Mesendoderm (in vitro differentiated cells): Measurements from ENCODE around the gene SYNJ2.

Source experiments
- DNase-seq: peaks from one replicate; pipeline ENCODE4 v3.0.0; 2013
- H2AK5ac ChIP-seq: 2 replicates; pipeline ENCODE4 v1.6.1; 2013; ENCODE audit warnings: low read length, inconsistent platforms
- H2BK120ac ChIP-seq: 2 replicates; pipeline ENCODE4 v1.6.1; 2013; ENCODE audit warnings: low read depth, mild to moderate bottlenecking, low read length, moderate library complexity, mixed read lengths
- H2BK15ac ChIP-seq: replicated peaks from 2 replicates; pipeline ENCODE4 v1.6.1; 2013; ENCODE audit warnings: low read depth, mild to moderate bottlenecking, moderate library complexity
- H2BK5ac ChIP-seq: 2 replicates; pipeline ENCODE4 v1.6.1; 2013; ENCODE audit warnings: low read length, inconsistent platforms
- H3K18ac ChIP-seq: 2 replicates; pipeline ENCODE4 v1.6.1; 2013; ENCODE audit warnings: mild to moderate bottlenecking, low read length, mixed read lengths
- H3K23ac ChIP-seq: one replicate; pipeline ENCODE4 v1.6.1; 2013; ENCODE audit warnings: low read length
- H3K27ac ChIP-seq: 2 replicates; pipeline ENCODE4 v1.5.1; 2013; ENCODE audit warnings: low read depth, mild to moderate bottlenecking, inconsistent platforms, low read length, moderate library complexity
- H3K27me3 ChIP-seq: 2 replicates; pipeline ENCODE4 v1.6.1; 2013; ENCODE audit warnings: low read length, control low read depth, mild to moderate bottlenecking, inconsistent platforms; ENCODE audit not compliant: insufficient read depth, poor library complexity
- H3K36me3 ChIP-seq: 2 replicates; pipeline ENCODE4 v1.6.1; 2013; ENCODE audit warnings: low read length, inconsistent platforms; ENCODE audit not compliant: control insufficient read depth, insufficient read depth
- H3K4ac ChIP-seq: one replicate; pipeline ENCODE4 v1.6.1; 2013; ENCODE audit warnings: low read depth, mild to moderate bottlenecking, low read length, moderate library complexity
- H3K4me1 ChIP-seq: 2 replicates; pipeline ENCODE4 v1.6.1; 2013; ENCODE audit warnings: low read depth, low read length, inconsistent platforms; ENCODE audit not compliant: control insufficient read depth
- H3K4me2 ChIP-seq: 2 replicates; pipeline ENCODE4 v1.6.1; 2013; ENCODE audit warnings: low read length
- H3K4me3 ChIP-seq: 2 replicates; pipeline ENCODE4 v1.5.1; 2013; ENCODE audit warnings: mild to moderate bottlenecking, low read length
- H3K56ac ChIP-seq: one replicate; pipeline ENCODE4 v1.6.1; 2013; ENCODE audit warnings: low read length
- H3K79me1 ChIP-seq: 2 replicates; pipeline ENCODE4 v1.6.1; 2013; ENCODE audit warnings: low read length, inconsistent platforms
- H3K79me2 ChIP-seq: 2 replicates; pipeline ENCODE4 v1.6.1; 2013; ENCODE audit warnings: mild to moderate bottlenecking, low read length; ENCODE audit not compliant: control insufficient read depth, insufficient read depth
- H3K9ac ChIP-seq: 2 replicates; pipeline ENCODE4 v1.6.1; 2013; ENCODE audit warnings: low read length, inconsistent platforms
- H4K5ac ChIP-seq: one replicate; pipeline ENCODE4 v1.6.1; 2013; ENCODE audit warnings: low read length
- H4K8ac ChIP-seq: one replicate; pipeline ENCODE4 v1.6.1; 2013; ENCODE audit warnings: low read depth, mild to moderate bottlenecking, control low read depth, low read length, moderate library complexity
- WGBS: extraction: QIAGEN DNeasy Blood & Tissue Kit; methylation state at CpG from one replicate; pipeline ENCODE4 v1.1.7; 2013; ENCODE audit warnings: low lambda C conversion rate, missing lambda C conversion rate; ENCODE audit not compliant: insufficient coverage; ENCODE audit errors: extremely low coverage; 5-methylcytosine and 5-hydroxymethylcytosine counted together

SYNJ2 gene

GRCh38 chr6:158042245-158042798 lies 60.7 kb downstream of the SYNJ2 start:
- DNase-seq: peak; percentile 53
- Histone ChIP-seq H3K4ac (no peak overlapping the region), H3K23ac (no peak overlapping the region), H3K27me3 (no peaks in the 10 kb centered on the region), H3K4me2 (no peak overlapping the region), H3K36me3 (no peaks in the 10 kb centered on the region), H3K4me1 (peaks cover 3% of the 10 kb centered on the region), H4K5ac (no peak overlapping the region), H3K18ac (no peak overlapping the region), H2BK5ac (no peak overlapping the region), H3K79me1 (peaks cover 3% of the 10 kb centered on the region), H2BK120ac (no peak overlapping the region), H2BK15ac (no peak overlapping the region), H3K9ac (no peak overlapping the region), H2AK5ac (no peak overlapping the region), H4K8ac (no peak overlapping the region), H3K56ac (no peak overlapping the region), H3K4me3 (no peak overlapping the region), H3K27ac (no peak overlapping the region), H3K79me2 (no peaks in the 10 kb centered on the region)
- no CpG with 5 or more reads among the region's 16 CpGs for WGBS

- Histone ChIP-seq H2AK5ac (no peak overlapping the region), H3K27me3 (no peaks in the 10 kb centered on the region), H3K27ac (no peak overlapping the region), H3K4me3 (no peak overlapping the region), H3K79me2 (no peaks in the 10 kb centered on the region), H3K4me2 (no peak overlapping the region), H3K79me1 (peaks cover 3% of the 10 kb centered on the region), H4K8ac (no peak overlapping the region), H3K4ac (no peak overlapping the region), H3K36me3 (no peaks in the 10 kb centered on the region), H3K56ac (no peak overlapping the region), H2BK5ac (no peak overlapping the region), H2BK15ac (no peak overlapping the region), H2BK120ac (no peak overlapping the region), H4K5ac (no peak overlapping the region), H3K4me1 (peaks cover 3% of the 10 kb centered on the region), H3K23ac (no peak overlapping the region), H3K18ac (no peak overlapping the region), H3K9ac (no peak overlapping the region)
- no CpG with 5 or more reads among the region's 20 CpGs for WGBS
- no peak for DNase-seq
These were observed 61.3 kb downstream of the SYNJ2 start for GRCh38 chr6:158043008-158043407.

GRCh38 chr6:158043586-158044524 lies 62.2 kb downstream of the SYNJ2 start:
- Histone ChIP-seq H3K36me3 (no peaks in the 10 kb centered on the region), H3K9ac (no peak overlapping the region), H3K79me1 (peaks cover 3% of the 10 kb centered on the region), H3K4me2 (no peak overlapping the region), H3K4me3 (no peak overlapping the region), H3K4me1 (peaks cover 3% of the 10 kb centered on the region), H3K27ac (no peak overlapping the region), H4K5ac (no peak overlapping the region), H3K18ac (no peak overlapping the region), H2BK120ac (no peak overlapping the region), H3K79me2 (no peaks in the 10 kb centered on the region), H2AK5ac (no peak overlapping the region), H3K4ac (no peak overlapping the region), H3K27me3 (no peaks in the 10 kb centered on the region), H3K56ac (no peak overlapping the region), H4K8ac (no peak overlapping the region), H3K23ac (no peak overlapping the region), H2BK15ac (no peak overlapping the region), H2BK5ac (no peak overlapping the region)
- WGBS: no CpG with 5 or more reads among the region's 31 CpGs
- no peak for DNase-seq

GRCh38 chr6:158044525-158044888 lies 62.8 kb downstream of the SYNJ2 start:
- H3K18ac ChIP-seq: no peak overlapping the region
- no CpG with 5 or more reads among the region's 6 CpGs for WGBS
- H3K27me3 ChIP-seq: no peaks in the 10 kb centered on the region
- H4K8ac ChIP-seq: no peak overlapping the region
- H3K23ac ChIP-seq: no peak overlapping the region
- no peak overlapping the region for H2BK5ac ChIP-seq
- no peak overlapping the region for H3K4me2 ChIP-seq
- no peak for DNase-seq
- H3K27ac ChIP-seq: no peak overlapping the region
- no peak overlapping the region for H3K56ac ChIP-seq
- no peak overlapping the region for H2BK15ac ChIP-seq
- H3K79me2 ChIP-seq: no peaks in the 10 kb centered on the region
- no peak overlapping the region for H3K4me3 ChIP-seq
- no peak overlapping the region for H2BK120ac ChIP-seq
- H3K9ac ChIP-seq: no peak overlapping the region
- H4K5ac ChIP-seq: no peak overlapping the region
- H2AK5ac ChIP-seq: no peak overlapping the region
- peaks cover 3% of the 10 kb centered on the region for H3K79me1 ChIP-seq
- H3K4ac ChIP-seq: no peak overlapping the region
- no peaks in the 10 kb centered on the region for H3K36me3 ChIP-seq
- H3K4me1 ChIP-seq: peaks cover 3% of the 10 kb centered on the region

- Histone ChIP-seq H2AK5ac (no peak overlapping the region), H2BK15ac (no peak overlapping the region), H2BK5ac (no peak overlapping the region), H3K4me2 (no peak overlapping the region), H3K79me1 (no peaks in the 10 kb centered on the region), H3K56ac (no peak overlapping the region), H3K36me3 (no peaks in the 10 kb centered on the region), H4K5ac (no peak overlapping the region), H3K27me3 (no peaks in the 10 kb centered on the region), H4K8ac (no peak overlapping the region), H3K4me3 (no peak overlapping the region), H3K27ac (no peak overlapping the region), H3K4ac (no peak overlapping the region), H3K9ac (no peak overlapping the region), H2BK120ac (no peak overlapping the region), H3K23ac (no peak overlapping the region), H3K4me1 (no peaks in the 10 kb centered on the region), H3K79me2 (no peaks in the 10 kb centered on the region), H3K18ac (no peak overlapping the region)
- WGBS: no CpG with 5 or more reads among the region's 20 CpGs
- no peak for DNase-seq
These were observed 64.8 kb downstream of the SYNJ2 start for GRCh38 chr6:158046201-158047126.
